ENCODE data around the gene KIF25. TPM values are rescaled to one million over a fixed set of nuclear protein-coding genes. Genes with fewer than 3 reads are reported as not detected.

KIF25 gene, protein sequence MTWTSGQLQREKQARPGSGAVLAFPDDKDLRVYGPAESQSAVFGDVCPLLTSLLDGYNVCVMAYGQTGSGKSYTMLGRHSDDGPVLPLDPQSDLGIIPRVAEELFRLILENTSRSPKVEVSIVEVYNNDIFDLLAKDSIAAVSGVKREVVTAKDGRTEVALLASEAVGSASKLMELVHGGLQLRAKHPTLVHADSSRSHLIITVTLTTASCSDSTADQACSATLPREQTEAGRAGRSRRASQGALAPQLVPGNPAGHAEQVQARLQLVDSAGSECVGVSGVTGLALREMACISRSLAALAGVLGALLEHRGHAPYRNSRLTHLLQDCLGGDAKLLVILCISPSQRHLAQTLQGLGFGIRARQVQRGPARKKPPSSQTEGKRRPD
- total RNA-seq = not detected

DNA sequence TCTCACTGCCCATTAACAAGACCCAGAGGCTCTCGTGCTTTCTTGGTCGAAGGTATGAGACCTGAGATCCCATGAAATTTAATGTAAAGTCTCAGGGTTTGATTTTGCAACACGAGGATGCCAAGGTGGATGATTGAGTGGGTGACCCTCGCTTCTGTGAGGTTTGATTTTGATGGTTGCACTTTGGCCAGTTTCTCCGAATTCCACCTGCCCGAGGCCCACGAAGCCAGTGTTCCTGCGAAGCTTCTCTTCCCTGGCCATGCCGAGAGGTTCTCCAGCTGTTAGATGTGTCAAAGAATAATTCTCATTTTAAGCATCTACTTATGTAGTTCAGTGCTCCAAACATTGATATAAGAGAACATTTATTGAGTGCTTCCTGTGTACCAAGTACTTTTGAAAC is at the start of gene KIF25:
TSS of gene KIF25 (plus strand) at position 30 of the 400 bp plus-strand sequence. CDS start 31,915 bp downstream, outside the sequence.
- Mint-ChIP-seq H3K4me1 (ENCODE audit: low read depth) (peaks cover 2% of the 10 kb centered on the region), H3K27ac (no peak within 1 kb of the TSS), H3K4me3 (no peak within 1 kb of the TSS), H3K27me3 (peaks cover 3% of the 10 kb centered on the region), H3K36me3 (ENCODE audit: low read depth) (peaks cover 3% of the 10 kb centered on the region), H3K9me3 (peaks cover 5% of the 10 kb centered on the region)
- intact Hi-C loops (cut with micrococcal nuclease) = no loop called here
- POLR2A ChIA-PET = interaction anchor here (0.6 kb wide), 1 partner anchor 110 kb away, joined by 3 read pairs; no protein-coding TSS in a partner anchor
- ATAC-seq (no peak), DNase-seq (no peak)
- TF ChIP-seq, protein P1, sequence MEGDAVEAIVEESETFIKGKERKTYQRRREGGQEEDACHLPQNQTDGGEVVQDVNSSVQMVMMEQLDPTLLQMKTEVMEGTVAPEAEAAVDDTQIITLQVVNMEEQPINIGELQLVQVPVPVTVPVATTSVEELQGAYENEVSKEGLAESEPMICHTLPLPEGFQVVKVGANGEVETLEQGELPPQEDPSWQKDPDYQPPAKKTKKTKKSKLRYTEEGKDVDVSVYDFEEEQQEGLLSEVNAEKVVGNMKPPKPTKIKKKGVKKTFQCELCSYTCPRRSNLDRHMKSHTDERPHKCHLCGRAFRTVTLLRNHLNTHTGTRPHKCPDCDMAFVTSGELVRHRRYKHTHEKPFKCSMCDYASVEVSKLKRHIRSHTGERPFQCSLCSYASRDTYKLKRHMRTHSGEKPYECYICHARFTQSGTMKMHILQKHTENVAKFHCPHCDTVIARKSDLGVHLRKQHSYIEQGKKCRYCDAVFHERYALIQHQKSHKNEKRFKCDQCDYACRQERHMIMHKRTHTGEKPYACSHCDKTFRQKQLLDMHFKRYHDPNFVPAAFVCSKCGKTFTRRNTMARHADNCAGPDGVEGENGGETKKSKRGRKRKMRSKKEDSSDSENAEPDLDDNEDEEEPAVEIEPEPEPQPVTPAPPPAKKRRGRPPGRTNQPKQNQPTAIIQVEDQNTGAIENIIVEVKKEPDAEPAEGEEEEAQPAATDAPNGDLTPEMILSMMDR (IDR thresholded peaks at IDR 0.05) = no peak
- CTCF ChIA-PET = no interaction called here

DNA sequence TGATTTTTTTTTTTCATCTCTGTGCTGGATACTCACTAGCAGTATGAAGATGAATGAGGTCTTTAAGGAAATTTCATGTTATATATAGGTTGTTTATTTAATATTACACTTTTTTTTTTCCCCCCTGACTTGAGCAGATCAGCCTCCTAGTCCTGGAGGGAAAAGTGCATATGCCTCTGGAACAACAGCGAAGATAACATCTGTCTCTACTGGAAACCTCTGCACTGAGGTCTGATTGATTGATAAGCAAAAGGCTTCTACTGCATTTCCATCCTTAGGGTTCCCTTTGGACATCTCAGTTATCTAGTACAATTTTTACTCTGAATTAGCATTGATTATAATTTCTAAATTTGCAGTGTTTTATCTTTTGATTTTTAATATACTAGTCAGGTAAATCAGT is 49.8 kb upstream of the KIF25 start:
- H3K4me3 Mint-ChIP-seq = no peak overlapping the region
- no peak overlapping the region for H3K27ac Mint-ChIP-seq
- TF ChIP-seq, protein P1 (IDR thresholded peaks at IDR 0.05) = no peak
- no peaks in the 10 kb centered on the region for H3K36me3 Mint-ChIP-seq (ENCODE audit: low read depth)
- H3K4me1 Mint-ChIP-seq (ENCODE audit: low read depth) = no peaks in the 10 kb centered on the region
- ATAC-seq (no peak), DNase-seq (no peak)
- POLR2A ChIA-PET = no interaction called here
- CTCF ChIA-PET = no interaction called here
- no peaks in the 10 kb centered on the region for H3K27me3 Mint-ChIP-seq
- no peaks in the 10 kb centered on the region for H3K9me3 Mint-ChIP-seq
- intact Hi-C loops (cut with micrococcal nuclease) = no loop called here

DNA sequence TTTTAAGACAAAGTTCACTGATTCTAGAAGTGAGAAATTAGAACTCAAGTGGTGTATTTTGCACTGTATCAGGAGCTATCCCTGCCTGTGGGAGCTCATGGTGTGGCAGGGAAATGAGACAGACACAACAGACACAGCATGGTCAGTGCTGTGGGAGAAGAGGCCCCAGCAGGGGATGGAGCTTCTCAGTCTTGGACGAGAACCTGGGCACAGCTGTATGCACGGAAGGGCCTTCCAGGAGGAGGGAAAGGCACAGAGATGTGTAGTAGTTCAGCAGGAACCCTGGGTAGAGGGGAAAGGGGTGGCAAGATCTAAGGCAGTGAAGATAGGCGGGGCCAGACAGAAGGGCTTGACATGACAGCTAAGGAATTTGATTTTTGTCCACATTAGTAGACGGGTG is 48.8 kb upstream of the KIF25 start:
- no peaks in the 10 kb centered on the region for H3K27me3 Mint-ChIP-seq
- TF ChIP-seq, protein P1 (IDR thresholded peaks at IDR 0.05) = no peak
- H3K36me3 Mint-ChIP-seq (ENCODE audit: low read depth) = no peaks in the 10 kb centered on the region
- intact Hi-C loops (cut with micrococcal nuclease) = no loop called here
- no peak overlapping the region for H3K4me3 Mint-ChIP-seq
- no peak for DNase-seq
- H3K27ac Mint-ChIP-seq = no peak overlapping the region
- CTCF ChIA-PET = no interaction called here
- H3K9me3 Mint-ChIP-seq = no peaks in the 10 kb centered on the region
- H3K4me1 Mint-ChIP-seq (ENCODE audit: low read depth) = no peaks in the 10 kb centered on the region
- POLR2A ChIA-PET = no interaction called here
- ATAC-seq = no peak

DNA sequence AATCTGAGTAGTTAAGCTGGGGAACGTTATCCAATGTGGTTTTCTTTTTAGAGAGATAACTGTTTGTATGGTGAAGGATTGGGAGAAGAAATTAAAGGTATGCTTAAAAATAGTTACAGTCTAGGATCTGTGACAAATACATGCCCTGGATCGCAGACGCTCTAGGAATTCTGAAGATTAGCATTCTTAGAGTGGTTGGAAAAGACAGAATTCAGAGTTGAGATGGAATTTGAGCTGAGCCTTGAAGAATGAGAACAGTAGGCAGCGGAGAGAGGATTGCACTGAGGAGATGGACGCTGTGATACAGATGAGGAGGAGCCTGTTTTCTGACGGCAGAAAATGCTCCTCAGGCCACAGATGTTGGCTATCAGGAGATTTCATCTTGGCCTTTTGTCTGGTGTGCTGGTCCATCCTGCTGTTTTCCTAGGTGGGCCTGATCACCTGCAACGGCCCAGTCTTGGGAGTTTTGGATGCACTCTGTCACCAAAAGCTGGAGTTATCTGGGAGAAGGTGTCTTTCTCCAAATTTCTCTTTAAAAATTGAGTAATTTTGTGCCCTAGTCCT is 48.3 kb upstream of the KIF25 start:
- ATAC-seq (no peak), DNase-seq (no peak)
- CTCF ChIA-PET = no interaction called here
- no peaks in the 10 kb centered on the region for H3K9me3 Mint-ChIP-seq
- no peaks in the 10 kb centered on the region for H3K27me3 Mint-ChIP-seq
- H3K4me3 Mint-ChIP-seq = no peak overlapping the region
- no peak overlapping the region for H3K27ac Mint-ChIP-seq
- POLR2A ChIA-PET = no interaction called here
- H3K36me3 Mint-ChIP-seq (ENCODE audit: low read depth) = no peaks in the 10 kb centered on the region
- TF ChIP-seq, protein P1 (IDR thresholded peaks at IDR 0.05) = no peak
- no peaks in the 10 kb centered on the region for H3K4me1 Mint-ChIP-seq (ENCODE audit: low read depth)
- intact Hi-C loops (cut with micrococcal nuclease) = no loop called here

DNA sequence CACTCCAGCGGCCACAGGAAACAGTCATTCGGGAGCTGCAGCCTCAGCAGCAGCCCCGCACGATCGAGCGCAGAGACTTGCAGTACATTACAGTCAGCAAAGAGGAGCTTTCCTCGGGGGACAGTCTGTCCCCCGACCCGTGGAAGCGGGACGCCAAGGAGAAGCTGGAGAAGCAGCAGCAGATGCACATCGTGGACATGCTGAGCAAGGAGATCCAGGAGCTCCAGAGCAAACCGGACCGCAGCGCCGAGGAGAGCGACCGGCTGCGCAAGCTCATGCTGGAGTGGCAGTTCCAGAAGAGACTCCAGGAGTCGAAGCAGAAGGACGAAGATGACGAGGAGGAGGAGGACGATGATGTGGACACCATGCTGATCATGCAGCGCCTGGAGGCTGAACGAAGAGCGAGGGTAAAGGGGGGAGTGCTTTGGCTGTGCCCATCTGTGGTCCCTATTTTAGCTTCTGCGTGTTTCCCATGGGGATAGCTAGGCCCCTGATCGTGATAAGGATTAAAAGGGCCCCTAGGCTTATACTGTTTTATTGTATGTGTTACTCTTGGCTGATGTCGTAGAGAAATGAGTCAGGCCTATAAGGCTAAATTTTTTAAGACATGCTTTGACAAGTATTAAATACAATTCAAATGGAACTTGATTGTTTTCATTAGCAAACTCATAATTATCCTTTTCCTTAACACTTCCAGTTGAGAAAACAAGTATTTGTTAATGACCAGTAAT is 45.5 kb upstream of the KIF25 start:
- Mint-ChIP-seq H3K4me1 (ENCODE audit: low read depth) (no peaks in the 10 kb centered on the region), H3K36me3 (ENCODE audit: low read depth) (no peaks in the 10 kb centered on the region), H3K27me3 (no peaks in the 10 kb centered on the region), H3K4me3 (no peak overlapping the region), H3K27ac (no peak overlapping the region), H3K9me3 (no peaks in the 10 kb centered on the region)
- TF ChIP-seq, protein P1 (IDR thresholded peaks at IDR 0.05) = no peak
- POLR2A ChIA-PET = no interaction called here
- no peak for ATAC-seq
- no peak for DNase-seq
- intact Hi-C loops (cut with micrococcal nuclease) = no loop called here
- CTCF ChIA-PET = interaction anchor here (1.3 kb wide), 1 partner anchor 16 kb away, joined by 4 read pairs; no protein-coding TSS in a partner anchor

Measured in activated CD8-positive, alpha-beta T cell treated with anti-CD3 and anti-CD28 coated beads for 36 hours (primary cell).